HUDEP-2 (cell line): ENCODE results near the gene RAD51B.
"Not testable (repeated sequence)": the region's sequence is repeated elsewhere in the genome, so short reads cannot be mapped to it uniquely, and the experiment has no call there.

Source experiments
- DNase-seq, 76 experiments: peaks; one replicate each; lab custom pipeline; 2025; ENCODE audit not compliant: unreplicated experiment in 76 of 76; lab: John Stamatoyannopoulos, UW

The RAD51B gene

DNA sequence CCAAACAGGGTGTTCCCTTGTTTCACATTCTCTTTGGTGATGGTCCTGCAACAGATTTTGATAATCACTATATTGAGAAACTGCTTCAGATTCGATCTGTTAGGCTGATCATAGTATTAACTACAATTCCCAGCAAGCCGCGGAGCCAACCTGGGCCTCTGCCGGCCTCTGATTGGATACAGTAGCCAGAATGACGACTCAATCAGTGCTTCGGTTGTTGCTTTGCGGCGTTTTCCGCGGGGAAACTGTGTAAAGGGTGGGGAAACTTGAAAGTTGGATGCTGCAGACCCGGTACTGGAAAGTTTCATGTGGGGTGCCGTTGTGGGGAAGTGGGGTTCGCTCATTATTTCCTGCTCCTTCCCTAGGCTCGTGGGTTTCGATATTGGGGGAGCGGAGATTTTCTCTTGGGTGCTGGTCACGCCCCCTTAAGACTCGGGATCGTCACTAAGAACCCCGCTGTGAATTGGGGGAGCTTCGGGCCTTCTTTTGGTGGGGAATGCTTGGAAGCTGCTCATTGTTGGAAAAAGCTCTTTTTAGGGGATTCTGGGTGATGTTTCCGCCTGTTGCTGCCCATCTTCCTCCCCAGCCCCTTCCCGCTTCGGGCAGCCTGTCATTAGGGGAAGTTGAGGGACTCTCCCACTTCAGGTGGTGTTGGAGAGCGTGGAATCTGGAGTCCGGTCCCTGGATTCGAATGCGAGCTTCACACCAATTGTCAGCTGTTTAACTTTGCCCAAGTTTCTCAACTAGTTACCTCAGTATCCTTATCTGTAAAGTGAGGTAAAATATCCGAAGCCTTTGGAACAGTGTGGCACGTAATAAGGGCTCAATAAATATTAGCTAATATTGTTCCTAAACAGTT lies at the start of gene RAD51B:
Gene RAD51B (plus strand): TSS at position 217 of the 859 bp plus-strand sequence.
- peak in 73 of 76 experiments; percentile 17 to 86 (median 69) for DNase-seq

DNA sequence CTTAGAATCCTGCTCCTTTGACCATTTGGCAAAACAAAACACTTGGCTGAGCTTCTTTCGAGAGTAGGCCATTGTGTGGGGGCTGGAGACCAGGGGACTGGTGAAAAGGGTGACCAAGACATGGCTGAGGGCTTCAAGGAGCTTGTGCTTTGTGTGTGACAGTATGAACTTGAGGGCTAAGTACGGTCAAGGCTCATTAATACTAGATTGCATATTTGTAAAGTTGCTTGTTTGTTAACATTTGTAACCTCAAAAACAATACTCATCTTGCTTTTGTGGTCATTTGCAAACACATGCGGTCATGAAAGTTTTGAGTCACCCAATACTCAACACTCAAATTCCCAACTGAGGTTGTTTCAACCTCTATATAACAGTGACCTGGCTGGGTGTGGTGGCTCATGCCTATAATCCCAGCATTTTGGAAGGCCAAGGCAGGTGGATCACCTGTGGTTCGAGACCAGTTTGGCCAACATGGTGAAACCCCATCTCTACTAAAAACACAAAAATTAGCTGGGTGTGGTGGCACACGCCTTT lies 45.7 kb upstream of the RAD51B start:
- no peak for DNase-seq

- DNase-seq, result no peak
Measured at GRCh38 chr14:67776653-67777322, 42.8 kb upstream of the RAD51B start.

- DNase-seq, result no peak
Measured at GRCh38 chr14:67778792-67779191, 40.8 kb upstream of the RAD51B start.

GRCh38 chr14:67782090-67782489 lies 37.5 kb upstream of the RAD51B start:
- DNase-seq, result no peak

DNA sequence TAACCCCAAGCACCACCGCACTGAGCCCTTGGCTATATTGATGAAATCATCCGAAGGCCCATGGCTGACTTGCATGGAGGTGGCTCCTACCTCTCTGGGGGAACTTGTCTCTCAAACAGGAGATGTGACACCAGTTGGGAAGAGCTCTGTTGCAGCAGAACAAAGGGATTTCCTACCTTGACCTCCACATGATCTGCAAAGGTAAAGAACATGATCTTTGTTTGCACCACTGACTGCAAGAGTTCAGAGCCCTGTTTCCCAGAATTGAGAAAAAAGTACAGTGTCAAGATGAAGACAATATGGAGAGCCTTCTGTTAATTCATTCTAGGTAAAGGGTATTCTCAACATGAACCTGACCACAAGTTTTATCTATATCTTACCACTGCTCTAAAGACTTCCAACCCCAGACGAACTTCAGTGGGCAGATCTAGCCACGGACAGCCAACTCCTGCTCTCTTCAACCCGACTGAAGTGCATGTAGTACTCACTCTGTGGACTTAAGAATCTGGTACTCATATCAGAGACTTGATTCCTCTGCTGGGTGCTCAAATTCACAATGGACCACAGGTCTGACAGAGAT lies 35.2 kb upstream of the RAD51B start:
- DNase-seq, result peak in 1 of 76 experiments; percentile 6

DNA sequence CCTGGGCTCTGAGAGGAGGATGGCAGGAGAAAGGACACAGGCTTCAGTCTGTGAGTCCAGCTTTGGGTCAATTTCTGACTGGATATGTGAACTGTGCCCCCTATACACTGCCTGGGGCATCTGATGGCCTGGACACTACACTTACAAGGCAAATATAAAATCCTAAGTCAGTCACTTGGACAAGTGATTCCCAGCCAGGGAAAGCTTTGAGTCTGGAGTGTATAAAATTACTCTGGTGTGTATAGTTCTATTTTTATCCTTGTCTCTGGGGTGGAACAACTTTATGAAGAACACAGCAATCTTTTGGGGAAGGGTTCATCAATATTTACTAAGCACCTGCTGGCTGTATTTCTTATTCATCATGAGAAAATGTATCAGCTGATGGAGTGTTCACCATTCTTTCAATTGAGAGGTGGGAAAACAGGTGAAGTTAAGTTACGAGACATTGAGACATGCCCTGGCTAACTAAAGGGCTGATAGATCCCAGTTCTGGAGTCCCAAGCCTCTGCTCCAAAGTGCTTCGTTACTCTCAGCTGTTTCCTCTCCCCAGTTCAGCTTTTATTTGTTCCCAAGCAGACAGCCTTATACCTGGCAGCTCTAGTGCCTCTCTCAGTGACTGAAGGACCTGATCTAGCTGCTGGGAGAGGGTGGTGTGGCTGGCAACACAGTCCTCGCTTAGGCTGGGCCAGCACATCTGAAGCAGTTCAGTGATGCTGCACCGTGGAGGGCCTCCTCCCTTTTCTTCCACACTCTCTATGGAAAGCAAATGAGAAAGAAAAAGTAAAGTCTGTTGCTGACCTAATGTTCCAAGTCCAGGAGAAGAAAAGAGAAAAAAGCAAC lies 34.1 kb upstream of the RAD51B start:
- DNase-seq, result no peak

DNA sequence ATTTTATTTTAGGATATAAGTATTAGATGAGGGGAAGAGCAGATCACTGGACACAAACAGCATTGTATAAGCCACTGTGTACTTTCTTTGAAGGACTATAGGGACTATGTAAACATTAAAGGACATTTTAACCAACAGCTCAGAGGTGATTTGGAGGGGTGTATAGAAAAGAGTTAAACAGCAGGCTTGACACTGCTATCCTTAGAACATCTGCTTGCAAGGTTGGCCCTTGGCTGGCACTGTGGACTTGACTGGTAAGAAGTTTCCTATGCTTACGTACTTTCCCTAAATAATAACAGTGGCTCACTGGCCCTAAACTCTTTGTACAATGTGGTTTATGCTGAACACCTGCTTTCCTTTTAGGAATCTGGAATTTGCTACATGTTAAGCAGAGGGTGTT lies 31.9 kb upstream of the RAD51B start:
- DNase-seq, result no peak

DNA sequence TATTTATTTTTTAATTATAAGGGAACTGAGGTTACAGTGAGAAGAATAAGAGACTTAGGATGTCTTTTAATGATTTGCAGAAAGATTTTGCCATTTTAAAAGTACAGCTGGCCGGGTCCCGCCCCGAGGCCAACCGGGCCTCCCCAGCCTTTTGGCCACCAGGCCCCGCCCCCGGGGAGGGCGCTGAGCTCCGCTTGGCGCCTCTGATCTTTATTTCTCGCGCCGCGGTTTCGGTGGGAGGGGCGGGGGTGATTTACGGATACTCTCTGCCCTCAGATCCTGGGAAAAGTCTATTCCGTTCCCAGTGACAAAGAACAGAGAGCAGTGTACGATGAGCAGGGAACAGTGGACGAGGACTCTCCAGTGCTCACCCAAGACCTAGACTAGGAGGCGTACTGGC lies 20.8 kb upstream of the RAD51B start:
- no peak for DNase-seq

GRCh38 chr14:67800743-67801142 lies 18.8 kb upstream of the RAD51B start:
- DNase-seq, result no peak

DNA sequence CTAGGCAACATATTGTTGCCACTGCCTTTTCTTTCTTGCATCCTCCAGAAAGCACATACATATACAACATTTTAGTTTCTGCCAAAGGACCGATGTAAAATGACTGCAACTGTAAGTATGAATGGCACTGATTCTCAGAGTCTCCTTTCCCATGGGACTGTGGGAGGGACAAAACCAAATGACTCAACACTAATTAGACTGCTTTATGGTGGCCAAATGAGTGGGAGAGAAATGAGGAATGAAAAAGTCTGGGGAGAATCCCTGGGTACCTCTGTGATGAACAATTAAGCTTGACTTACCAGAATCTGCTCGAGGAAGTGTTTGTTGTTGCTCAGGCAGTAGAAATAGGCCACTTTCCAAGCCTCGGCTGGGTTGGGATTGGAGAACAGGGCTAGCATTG lies 13.3 kb upstream of the RAD51B start:
- DNase-seq, result no peak

- no peak for DNase-seq
Measured at GRCh38 chr14:67814821-67815220, 4.8 kb upstream of the RAD51B start.

DNA sequence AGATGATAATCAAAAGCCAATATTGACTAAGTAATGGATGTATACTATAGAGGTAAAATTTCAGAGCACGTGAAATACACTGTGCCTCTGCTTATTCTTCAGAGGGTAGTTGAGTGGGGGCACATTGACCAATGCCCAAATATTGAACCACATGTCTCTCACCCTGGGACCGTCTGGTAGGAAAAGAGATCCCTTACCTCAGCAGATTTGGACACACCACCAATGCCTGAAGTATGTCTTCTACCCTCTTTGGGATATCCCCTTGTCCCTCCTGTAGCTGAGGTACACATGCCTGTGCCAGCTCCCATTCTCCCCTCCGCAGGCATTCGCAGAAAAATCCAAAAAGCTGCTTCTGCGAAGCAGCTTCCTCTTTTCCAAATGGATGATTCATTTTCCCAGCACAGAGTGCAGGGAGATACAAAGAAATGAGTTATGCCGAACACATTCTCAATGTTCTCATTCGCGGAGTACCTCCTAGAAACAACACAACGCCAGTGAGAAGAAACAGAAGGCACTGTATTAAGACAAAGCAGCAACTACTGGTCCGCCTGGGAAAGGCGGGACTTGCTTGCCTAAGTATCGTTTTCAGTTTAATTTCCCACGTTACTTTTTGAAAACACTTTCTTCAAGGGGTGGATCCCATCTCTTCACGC lies 3.9 kb upstream of the RAD51B start:
- peak in 2 of 76 experiments; percentile 5 to 18 for DNase-seq

- peak in 74 of 76 experiments; percentile 60 to 95 (median 84) for DNase-seq
Measured at GRCh38 chr14:67816326-67817002, 3.1 kb upstream of the RAD51B start, which contains the start of gene ZFYVE26. Gene ZFYVE26 (minus strand): TSS chr14:67816590. CDS start chr14:67815963, 627 bp downstream.

DNA sequence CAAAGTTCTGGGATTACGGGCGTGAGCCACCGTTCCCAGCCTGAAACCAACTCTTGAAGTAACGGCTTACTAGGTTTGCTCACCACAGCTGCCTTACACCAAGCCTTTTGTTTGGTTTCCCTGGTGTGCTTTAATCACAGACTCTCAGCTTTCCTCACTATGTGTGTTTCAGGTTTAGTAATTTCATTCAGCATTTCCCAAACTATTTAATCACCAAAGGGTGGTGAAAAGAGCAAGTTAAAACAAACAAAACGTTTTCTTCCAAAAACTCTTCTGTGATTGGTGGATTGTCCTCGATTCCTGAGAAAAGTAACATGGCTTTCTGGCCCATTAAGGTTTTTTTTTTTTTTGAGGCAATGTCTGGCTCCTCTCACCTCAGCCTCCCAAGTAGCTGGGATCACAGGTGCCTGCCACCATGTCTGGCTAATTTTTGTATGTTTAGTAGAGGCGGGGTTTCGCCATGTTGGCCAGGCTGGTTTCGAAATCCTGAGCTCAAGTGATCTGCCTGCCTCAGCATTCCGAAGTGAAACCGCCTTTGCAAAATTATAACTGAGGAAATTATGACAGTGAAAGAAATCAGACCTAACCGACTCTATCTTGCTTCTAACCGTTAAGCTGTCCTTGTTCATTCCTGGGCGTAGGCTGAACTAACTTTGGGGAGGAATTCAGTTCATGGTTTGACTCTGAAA lies 1.7 kb upstream of the RAD51B start:
- DNase-seq, result no peak

DNA sequence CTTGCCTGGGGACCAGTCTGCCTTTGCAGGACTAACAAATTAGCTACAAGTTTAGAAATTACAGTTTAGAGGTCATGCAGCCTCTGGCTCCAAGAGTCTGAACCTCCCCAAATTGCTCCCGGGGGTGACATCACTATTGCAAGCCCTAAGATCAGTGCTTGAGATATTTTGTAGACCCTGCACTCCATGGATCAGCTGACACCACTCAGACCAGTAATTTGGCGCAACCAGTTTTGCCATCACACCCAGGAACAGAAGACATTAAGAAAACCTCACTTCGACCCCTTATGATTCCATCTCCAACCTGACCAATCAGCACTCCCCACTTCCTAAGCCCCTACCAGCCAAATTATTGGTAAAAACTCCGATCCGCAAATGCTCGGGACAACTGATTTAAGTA lies 1.1 kb upstream of the RAD51B start:
- not testable (repeated sequence) for DNase-seq

GRCh38 chr14:67820428-67820971 lies 921 bp downstream of the RAD51B start:
- DNase-seq, result peak in 20 of 76 experiments; percentile 1 to 49 (median 16)

DNA sequence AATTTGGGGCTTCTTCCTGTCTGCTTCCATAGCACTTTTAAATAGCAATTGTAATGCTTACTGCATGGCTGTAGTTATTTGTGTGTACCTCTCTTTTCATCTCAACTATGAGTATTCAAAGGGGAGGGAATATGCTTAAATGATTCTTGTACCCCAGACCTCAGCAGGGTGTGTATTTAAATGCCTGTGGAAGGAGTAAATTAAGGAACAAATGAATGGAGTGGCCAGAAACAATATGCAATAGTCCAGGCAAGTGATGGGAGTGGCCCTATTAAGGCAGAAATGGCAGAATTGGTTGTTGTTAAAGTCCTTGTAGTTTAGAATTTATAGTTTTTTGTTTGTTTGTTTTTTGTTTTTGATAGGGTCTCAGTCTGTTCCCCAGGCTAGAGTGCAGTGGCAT lies 1.5 kb downstream of the RAD51B start:
- DNase-seq, result peak in 1 of 76 experiments; percentile 33
